Transverse colon (tissue), 4 donors: Measurements from ENCODE around the gene SEC31A. TPM values are rescaled to one million over a fixed set of nuclear protein-coding genes. Genes with fewer than 3 reads are reported as not detected.
A peak's percentile ranks its signal among the peaks of the same experiment; 100 is the strongest.

Source experiments
- DNase-seq: peaks from one replicate; pipeline ENCODE4 v3.0.0-alpha.2; 2019
- H3K27ac ChIP-seq, 4 donors: fragments of 200-600 bp; sonication (generic); 2 replicates each; pipeline ENCODE4 v1.5.1; 2016 to 2018; ENCODE audit warnings: inconsistent platforms in 4 of 4
- H3K27me3 ChIP-seq: fragments of 200-600 bp; sonication (generic); 2 replicates; pipeline ENCODE4 v1.5.1; 2017; ENCODE audit warnings: inconsistent platforms
- H3K36me3 ChIP-seq, 4 donors: fragments of 200-600 bp; sonication (generic); 2 replicates each; pipeline ENCODE4 v1.5.1; 2017 to 2019; ENCODE audit warnings: inconsistent platforms in 4 of 4
- H3K4me1 ChIP-seq, 4 donors: fragments of 200-600 bp; sonication (generic); 2 replicates each; pipeline ENCODE4 v1.5.1; 2017 to 2020; ENCODE audit warnings: inconsistent platforms in 4 of 4
- H3K4me3 ChIP-seq, 4 donors: fragments of 200-600 bp; sonication (generic); 1 replicate in 1 of 4; 2 replicates in 3 of 4; pipeline versions ENCODE4 v1.5.1 to v1.6.1; 2017 to 2019; ENCODE audit warnings: inconsistent platforms in 4 of 4
- H3K9me3 ChIP-seq, 2 donors: fragments of 200-600 bp; sonication (generic); 2 replicates each; pipeline ENCODE4 v1.5.1; 2017 to 2019; ENCODE audit warnings: inconsistent platforms in 2 of 2
- EP300 ChIP-seq: sonication (generic); formaldehyde crosslinking; IDR thresholded peaks from one replicate; pipeline ENCODE4 v1.6.1; 2017; ENCODE audit warnings: antibody characterized with exemption, low read depth
- POLR2A ChIP-seq: fragments of 450-650 bp; IDR thresholded peaks from one replicate; pipeline ENCODE4 v1.6.1; 2016; ENCODE audit warnings: antibody characterized with exemption, mild to moderate bottlenecking, moderate library complexity
- POLR2AphosphoS5 ChIP-seq, 3 donors: sonication (generic); formaldehyde crosslinking; IDR thresholded peaks; one replicate each; pipeline ENCODE4 v1.6.1; 2016; ENCODE audit warnings: antibody characterized with exemption in 3 of 3
- WGBS, 2 donors: methylation state at CpG; one replicate each; pipeline ENCODE4 v1.1.5; 2018; ENCODE audit warnings: low coverage in 1 of 2; 5-methylcytosine and 5-hydroxymethylcytosine counted together
- in situ Hi-C, 4 donors: fragments of 200-750 bp; cut with MboI; loops; one replicate each; pipeline versions ENCODE4 v1.15.0 to v1.15.1; 2017; ENCODE audit warnings: low sequenced_read_pairs in 3 of 4, low pct_ligation_motif_present in 1 of 4, low pct_unique_long_range_greater_than_20kb in 1 of 4
- intact Hi-C: fragments of 100-400 bp; cut with DNase I; formaldehyde crosslinking; loops from one replicate; pipeline ENCODE4 v1.15.1; 2023; ENCODE audit warnings: low total_unique reads
- total RNA-seq, 4 donors: library from RNA; depleted of rRNA; stranded (reverse); fragments of >200 nt; gene quantifications; one replicate each; pipeline ENCODE4 v1.1.0, GENCODE V29; 2016
- TF ChIP-seq, protein P1 (sequence below), 5 experiments: fragments of 200-600 bp in 3 of 5; fragments of 450-650 bp in 2 of 5; sonication (generic) in 3 of 5; IDR thresholded peaks; 1 replicate in 2 of 5; 2 replicates in 3 of 5; pipeline ENCODE4 v1.5.1; 2016 to 2017; ENCODE audit warnings: antibody characterized with exemption in 5 of 5, inconsistent platforms in 3 of 5, mild to moderate bottlenecking in 2 of 5, moderate library complexity in 1 of 5

Gene SEC31A
- total RNA-seq, 4 donors from 2014 or later: 144 to 214 (median 163) TPM

DNA sequence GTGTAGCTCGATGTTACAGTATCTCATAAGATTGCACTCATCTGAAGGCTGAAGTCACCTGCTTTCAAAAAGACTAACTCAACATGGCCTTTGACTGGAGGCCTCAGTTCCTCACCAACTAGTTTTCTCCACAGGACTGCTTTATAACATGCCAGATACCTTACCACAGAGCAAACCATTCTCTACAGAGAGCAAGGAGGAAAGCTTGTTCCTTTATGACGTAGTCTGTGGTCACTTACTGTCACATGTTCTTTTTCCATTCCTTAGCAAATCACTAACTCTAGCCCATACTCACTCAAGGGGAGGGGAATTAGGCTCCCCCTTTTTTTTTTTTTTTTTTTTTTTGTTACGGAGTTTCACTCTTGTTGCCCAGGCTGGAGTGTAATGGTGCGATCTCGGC lies 12.8 kb upstream of the SEC31A start:
- DNase-seq: no peak
- no peak overlapping the region for H3K27ac ChIP-seq
- in situ Hi-C loops: loop anchor here in 1 of 4 donors (25.0 kb wide), 1 partner anchor 359 kb away; no protein-coding TSS in a partner anchor
- H3K4me1 ChIP-seq: peaks cover 4 to 14% (median 9%) of the 10 kb centered on the region in 4 donors
- H3K36me3 ChIP-seq: peaks cover 0 to 6% (median 2%) of the 10 kb centered on the region in 4 donors
- TF ChIP-seq POLR2AphosphoS5 (IDR thresholded peaks at IDR 0.05) (no peak), POLR2A (no peak), EP300 (no peak)
- TF ChIP-seq, protein P1, sequence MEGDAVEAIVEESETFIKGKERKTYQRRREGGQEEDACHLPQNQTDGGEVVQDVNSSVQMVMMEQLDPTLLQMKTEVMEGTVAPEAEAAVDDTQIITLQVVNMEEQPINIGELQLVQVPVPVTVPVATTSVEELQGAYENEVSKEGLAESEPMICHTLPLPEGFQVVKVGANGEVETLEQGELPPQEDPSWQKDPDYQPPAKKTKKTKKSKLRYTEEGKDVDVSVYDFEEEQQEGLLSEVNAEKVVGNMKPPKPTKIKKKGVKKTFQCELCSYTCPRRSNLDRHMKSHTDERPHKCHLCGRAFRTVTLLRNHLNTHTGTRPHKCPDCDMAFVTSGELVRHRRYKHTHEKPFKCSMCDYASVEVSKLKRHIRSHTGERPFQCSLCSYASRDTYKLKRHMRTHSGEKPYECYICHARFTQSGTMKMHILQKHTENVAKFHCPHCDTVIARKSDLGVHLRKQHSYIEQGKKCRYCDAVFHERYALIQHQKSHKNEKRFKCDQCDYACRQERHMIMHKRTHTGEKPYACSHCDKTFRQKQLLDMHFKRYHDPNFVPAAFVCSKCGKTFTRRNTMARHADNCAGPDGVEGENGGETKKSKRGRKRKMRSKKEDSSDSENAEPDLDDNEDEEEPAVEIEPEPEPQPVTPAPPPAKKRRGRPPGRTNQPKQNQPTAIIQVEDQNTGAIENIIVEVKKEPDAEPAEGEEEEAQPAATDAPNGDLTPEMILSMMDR (IDR thresholded peaks at IDR 0.05): no peak
- no peaks in the 10 kb centered on the region for H3K9me3 ChIP-seq
- WGBS, 2 donors: 89 to 94% methylated on average over 1 to 5 of the region's 5 CpGs
- no peaks in the 10 kb centered on the region for H3K27me3 ChIP-seq
- intact Hi-C loops: loop anchor here (5.0 kb wide), 1 partner anchor 109 kb away; the partner anchor contains the start of gene LIN54
- H3K4me3 ChIP-seq: no peak overlapping the region

- DNase-seq: no peak
- TF ChIP-seq POLR2AphosphoS5 (IDR thresholded peaks at IDR 0.05) (no peak), POLR2A (no peak), EP300 (no peak)
- TF ChIP-seq, protein P1 (IDR thresholded peaks at IDR 0.05): no peak
- WGBS, 2 donors: 0% methylated on average over 8 of the region's 8 CpGs; no CpG with 5 or more reads in 1 of the 2 donors
- peak overlapping the region; percentile 57 to 82 (median 65) for H3K4me3 ChIP-seq
- H3K27ac ChIP-seq: peak overlapping the region; percentile 95 to 99 (median 98)
- H3K9me3 ChIP-seq: no peaks in the 10 kb centered on the region
- peaks cover 0 to 8% (median 0%) of the 10 kb centered on the region in 4 donors for H3K36me3 ChIP-seq
- H3K27me3 ChIP-seq: no peaks in the 10 kb centered on the region
- H3K4me1 ChIP-seq: peaks cover 15 to 30% (median 22%) of the 10 kb centered on the region in 4 donors
- in situ Hi-C loops (loop anchor here in 1 of 4 donors (25.0 kb wide), 1 partner anchor 361 kb away; no protein-coding TSS in a partner anchor), intact Hi-C loops (loop anchor here (5.0 kb wide), 1 partner anchor 111 kb away; the partner anchor contains the start of gene LIN54)
Measured at GRCh38 chr4:82901183-82901718, 10.3 kb upstream of the SEC31A start.

- H3K4me3 ChIP-seq: peak within 1 kb of the TSS; percentile 57 to 82 (median 68)
- in situ Hi-C loops (loop anchor here in 1 of 4 donors (25.0 kb wide), 1 partner anchor 362 kb away; no protein-coding TSS in a partner anchor), intact Hi-C loops (loop anchor here (5.0 kb wide), 1 partner anchor 112 kb away; the partner anchor contains the start of gene LIN54)
- H3K27me3 ChIP-seq: no peaks in the 10 kb centered on the region
- WGBS, 2 donors: 1% methylated on average over 56 of the region's 67 CpGs; no CpG with 5 or more reads in 1 of the 2 donors
- peaks cover 0 to 8% (median 0%) of the 10 kb centered on the region in 4 donors for H3K36me3 ChIP-seq
- TF ChIP-seq POLR2AphosphoS5 (IDR thresholded peaks at IDR 0.05): peak; percentile 94 to 98 (median 96)
- peak; percentile 94 for TF ChIP-seq POLR2A
- TF ChIP-seq, protein P1 (IDR thresholded peaks at IDR 0.05): no peak
- peaks cover 15 to 30% (median 22%) of the 10 kb centered on the region in 4 donors for H3K4me1 ChIP-seq
- H3K9me3 ChIP-seq: no peaks in the 10 kb centered on the region
- peak within 1 kb of the TSS; percentile 95 to 99 (median 98) for H3K27ac ChIP-seq
- peak; percentile 98 for DNase-seq
Measured at GRCh38 chr4:82900411-82901182, 9.6 kb upstream of the SEC31A start, which contains the start of gene THAP9. Gene THAP9, plus strand, starts transcription at chr4:82900735. Its CDS starts 68 bp downstream, at chr4:82900803.

GRCh38 chr4:82900066-82900410 lies 9.1 kb upstream of the SEC31A start:
- in situ Hi-C loops: loop anchor here in 1 of 4 donors (25.0 kb wide), 1 partner anchor 362 kb away; no protein-coding TSS in a partner anchor
- DNase-seq: no peak
- H3K27me3 ChIP-seq: no peaks in the 10 kb centered on the region
- H3K27ac ChIP-seq: peak overlapping the region; percentile 95 to 99 (median 98)
- H3K9me3 ChIP-seq: no peaks in the 10 kb centered on the region
- TF ChIP-seq POLR2A (no peak), EP300 (no peak), POLR2AphosphoS5 (IDR thresholded peaks at IDR 0.05) (no peak)
- TF ChIP-seq, protein P1 (IDR thresholded peaks at IDR 0.05): no peak
- intact Hi-C loops: loop anchor here (5.0 kb wide), 1 partner anchor 112 kb away; the partner anchor contains the start of gene LIN54
- H3K4me1 ChIP-seq: peaks cover 15 to 30% (median 22%) of the 10 kb centered on the region in 4 donors
- peaks cover 0 to 14% (median 2%) of the 10 kb centered on the region in 4 donors for H3K36me3 ChIP-seq
- 0 to 1% methylated on average over 6 to 14 of the region's 14 CpGs for WGBS, 2 donors
- H3K4me3 ChIP-seq: peak overlapping the region; percentile 57 to 82 (median 68)
